Fibroblast of skin of back (primary cell): ENCODE data around the gene APPBP2.
"Not testable (repeated sequence)": the region's sequence is repeated elsewhere in the genome, so short reads cannot be mapped to it uniquely, and the experiment has no call there.

ENCODE experiments used
- DNase-seq: peaks from one replicate; pipeline ENCODE4 v3.0.0-alpha.2; 2013

APPBP2 gene

GRCh38 chr17:60534010-60534555, 8.0 kb upstream of the APPBP2 start:
- no peak for DNase-seq

DNA sequence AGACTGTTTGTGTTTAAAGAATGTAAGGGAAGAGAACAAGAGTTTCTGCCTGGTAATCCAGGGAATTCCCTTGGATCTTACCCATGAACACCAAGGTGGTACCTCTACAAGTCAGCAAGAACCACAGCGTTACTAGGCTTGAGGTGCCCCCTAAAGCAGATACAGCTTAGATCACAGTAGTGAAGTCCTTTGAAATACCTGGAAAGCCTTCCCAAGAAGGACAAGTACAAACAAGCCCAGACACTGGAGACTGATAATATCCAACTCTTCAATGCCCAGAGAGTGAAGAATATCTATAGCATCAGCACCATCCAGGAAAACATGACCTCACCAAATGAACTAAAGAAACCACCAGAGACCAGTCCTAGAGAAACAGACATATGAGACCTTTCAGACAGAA, 3.8 kb upstream of the APPBP2 start:
- DNase-seq, result no peak

- DNase-seq, result no peak
These were observed 2.8 kb upstream of the APPBP2 start for GRCh38 chr17:60528828-60529227.

- no peak for DNase-seq
These were observed 1.7 kb upstream of the APPBP2 start for GRCh38 chr17:60527701-60528100.

- DNase-seq, result peak; percentile 25
These were observed 684 bp upstream of the APPBP2 start for GRCh38 chr17:60526726-60527125.

GRCh38 chr17:60525328-60525684, 736 bp downstream of the APPBP2 start:
- peak; percentile 13 for DNase-seq

DNA sequence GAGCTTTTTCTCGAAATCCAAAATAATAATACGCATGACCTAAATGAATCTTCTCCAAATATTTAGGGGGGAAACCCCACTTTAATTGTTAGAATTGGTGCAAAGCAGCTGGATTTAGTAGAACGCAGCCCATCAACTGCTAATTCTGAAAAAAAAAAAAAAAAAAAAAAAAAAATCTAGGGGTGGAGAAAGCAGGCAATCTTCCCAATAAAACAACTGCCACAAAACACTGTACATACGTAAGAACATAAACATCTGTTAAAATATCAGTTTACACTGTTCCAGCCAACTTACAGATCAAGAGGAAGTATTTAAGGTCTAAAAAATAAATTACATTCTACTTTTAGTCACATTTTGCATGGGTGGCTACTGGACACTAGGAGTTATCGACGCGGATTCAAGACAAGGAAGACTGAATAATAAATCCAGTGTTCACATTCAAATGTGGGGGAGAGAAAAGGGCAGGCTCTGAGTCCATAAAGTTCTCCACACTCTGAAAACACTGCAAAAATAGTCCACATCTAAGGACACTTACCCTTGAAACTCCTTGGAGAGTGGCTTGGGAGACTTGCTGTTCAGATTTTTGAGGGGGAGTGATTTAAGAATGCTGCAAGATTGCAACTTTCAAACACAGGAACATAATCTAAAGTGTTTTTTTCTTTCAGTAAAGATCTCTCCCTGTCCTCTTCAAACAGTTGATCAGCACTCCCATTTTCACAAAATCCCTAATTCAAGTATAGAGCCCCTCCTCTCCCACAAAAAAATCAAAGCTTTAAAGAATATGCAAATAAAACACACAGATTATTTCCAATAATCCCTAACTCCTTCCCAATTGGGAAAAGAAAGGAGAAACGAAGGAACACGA, 1.3 kb downstream of the APPBP2 start:
- peak; percentile 18 for DNase-seq

DNA sequence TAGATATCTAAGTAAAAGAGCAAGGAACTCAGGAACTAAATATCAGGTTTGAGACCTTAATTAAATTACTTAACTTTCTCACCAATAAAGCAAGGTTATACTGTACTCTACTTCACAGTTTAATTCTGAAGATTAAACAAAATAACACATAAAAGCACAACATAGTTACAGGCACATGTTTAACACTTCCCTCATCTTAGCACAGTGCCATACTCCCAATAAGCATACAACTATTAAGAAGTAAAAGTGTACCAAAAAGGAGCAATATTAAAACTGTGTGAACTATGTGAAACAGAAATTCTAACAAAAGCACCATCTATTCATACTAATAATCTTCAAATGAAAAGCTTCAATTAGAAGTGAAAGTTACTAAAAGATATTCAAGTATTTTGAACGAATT, 2.2 kb downstream of the APPBP2 start:
- DNase-seq, result no peak

GRCh38 chr17:60522889-60523626, 3.0 kb downstream of the APPBP2 start:
- no peak for DNase-seq

DNA sequence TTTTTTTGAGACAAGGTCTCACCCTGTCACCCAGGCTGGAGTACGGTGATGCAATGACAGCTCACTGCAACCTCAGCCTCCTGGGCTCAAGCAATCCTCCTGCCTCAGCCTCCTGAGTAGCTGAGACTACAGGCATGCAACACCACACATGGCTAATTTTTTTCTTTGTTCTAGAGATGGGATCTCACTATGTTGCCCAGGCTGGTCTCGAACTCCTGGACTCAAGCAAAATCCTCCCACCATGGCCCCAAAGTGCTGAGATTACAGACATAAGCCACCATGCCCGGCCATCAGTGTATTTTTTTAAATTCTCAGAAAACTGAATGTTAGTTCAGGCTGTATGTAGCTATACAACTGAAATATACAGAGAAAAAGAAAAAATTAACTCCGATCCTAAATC, 6.2 kb downstream of the APPBP2 start:
- no peak for DNase-seq

- DNase-seq, result not testable (repeated sequence)
These were observed 10.4 kb downstream of the APPBP2 start for GRCh38 chr17:60515683-60516082.

DNA sequence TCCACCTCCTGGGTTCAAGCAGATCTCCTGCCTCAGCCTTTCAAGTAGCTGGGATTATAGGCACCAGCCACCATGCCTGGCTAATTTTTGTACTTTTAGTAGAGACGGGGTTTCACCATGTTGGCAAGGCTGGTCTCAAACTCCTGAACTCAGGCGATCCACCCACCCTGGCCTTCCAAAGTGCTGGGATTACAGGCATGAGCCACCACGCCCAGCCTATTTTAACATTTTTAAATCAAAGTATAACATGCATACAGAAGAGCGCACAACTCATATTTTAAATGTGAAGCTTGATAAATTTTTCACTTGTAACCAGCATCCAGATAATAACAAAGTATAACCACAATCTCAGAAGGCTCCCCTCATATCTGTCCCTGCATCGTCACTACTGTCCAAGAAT, 10.8 kb downstream of the APPBP2 start:
- DNase-seq, result not testable (repeated sequence)

GRCh38 chr17:60514500-60514899, 11.5 kb downstream of the APPBP2 start:
- no peak for DNase-seq

- no peak for DNase-seq
These were observed 12.0 kb downstream of the APPBP2 start for GRCh38 chr17:60514053-60514452.

- no peak for DNase-seq
These were observed 13.0 kb downstream of the APPBP2 start for GRCh38 chr17:60513014-60513413.

DNA sequence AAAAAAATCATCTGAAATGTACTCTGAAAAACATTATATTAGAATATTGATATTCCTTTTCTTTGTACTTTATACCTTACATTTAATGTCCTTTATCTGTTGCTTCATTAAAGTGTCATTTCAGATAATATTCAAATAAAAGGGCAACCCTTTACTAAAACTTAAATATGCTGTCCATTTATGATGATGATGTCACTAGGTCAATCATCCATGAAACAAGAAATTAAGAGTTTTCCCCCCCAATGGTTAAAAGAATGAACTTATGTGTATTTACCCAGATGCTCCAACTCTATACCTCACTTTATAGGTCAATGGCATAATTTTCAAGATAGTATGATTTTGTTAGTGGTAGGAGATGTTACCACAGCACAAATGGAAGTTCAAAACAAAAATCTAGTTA, 15.3 kb downstream of the APPBP2 start:
- DNase-seq, result no peak

DNA sequence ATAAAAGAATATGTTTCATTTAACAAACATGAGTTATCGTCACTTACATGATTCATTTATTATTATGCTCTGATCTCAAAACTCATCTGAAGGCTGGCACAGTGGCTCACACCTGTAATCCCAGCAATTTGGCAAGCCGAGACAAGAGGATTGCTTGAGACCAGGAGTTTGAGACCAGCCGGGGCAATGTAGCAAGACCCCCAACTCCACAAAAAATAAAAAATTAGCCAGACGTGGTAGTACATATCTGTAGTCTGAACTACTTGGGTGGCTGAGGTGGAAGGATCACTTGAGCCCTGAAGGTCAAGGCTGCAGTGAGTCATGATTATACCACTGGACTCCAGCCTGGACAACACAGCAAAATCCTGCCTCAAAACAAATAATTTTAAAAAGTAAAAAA, 16.0 kb downstream of the APPBP2 start:
- DNase-seq, result no peak

GRCh38 chr17:60508384-60508980, 17.6 kb downstream of the APPBP2 start:
- DNase-seq, result no peak

DNA sequence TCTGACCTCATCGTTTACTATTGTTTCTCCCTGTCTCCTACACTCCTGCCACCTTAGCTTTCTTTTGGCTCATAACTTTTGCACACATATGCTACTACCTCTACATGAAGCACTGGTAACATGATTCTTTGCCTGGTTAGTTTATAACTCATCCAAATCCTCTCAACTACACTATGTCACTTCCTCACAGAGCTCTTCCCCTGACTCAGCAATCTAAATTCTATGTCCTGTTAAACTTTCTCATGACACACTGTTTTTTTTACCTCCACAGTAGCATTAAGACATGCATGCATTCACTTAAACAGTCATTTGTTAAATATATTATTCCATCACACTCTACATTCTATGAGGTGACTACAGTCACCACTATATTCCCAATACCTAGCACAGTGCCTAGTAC, 19.7 kb downstream of the APPBP2 start:
- peak; percentile 96 for DNase-seq

GRCh38 chr17:60502145-60502544, 23.9 kb downstream of the APPBP2 start:
- DNase-seq, result no peak

DNA sequence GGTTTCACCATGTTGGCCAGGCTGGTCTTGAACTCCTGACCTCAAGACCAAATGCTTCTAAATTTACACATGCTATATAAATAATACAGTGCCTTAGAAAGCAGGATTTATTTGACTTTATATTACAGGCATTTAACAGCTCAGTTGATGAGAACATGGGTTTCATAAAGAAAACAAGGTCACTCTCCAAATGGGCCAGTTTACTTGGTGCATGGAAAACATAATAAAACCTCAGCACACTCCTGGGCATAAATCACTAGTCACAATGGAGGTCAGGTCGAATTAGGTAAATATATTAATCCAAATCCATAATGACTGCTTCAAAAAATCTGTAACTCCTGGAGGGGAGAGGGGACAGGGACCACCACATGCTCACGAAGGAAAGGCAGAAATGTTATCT, 24.5 kb downstream of the APPBP2 start:
- DNase-seq, result no peak

GRCh38 chr17:60496041-60496440, 30.0 kb downstream of the APPBP2 start:
- no peak for DNase-seq

DNA sequence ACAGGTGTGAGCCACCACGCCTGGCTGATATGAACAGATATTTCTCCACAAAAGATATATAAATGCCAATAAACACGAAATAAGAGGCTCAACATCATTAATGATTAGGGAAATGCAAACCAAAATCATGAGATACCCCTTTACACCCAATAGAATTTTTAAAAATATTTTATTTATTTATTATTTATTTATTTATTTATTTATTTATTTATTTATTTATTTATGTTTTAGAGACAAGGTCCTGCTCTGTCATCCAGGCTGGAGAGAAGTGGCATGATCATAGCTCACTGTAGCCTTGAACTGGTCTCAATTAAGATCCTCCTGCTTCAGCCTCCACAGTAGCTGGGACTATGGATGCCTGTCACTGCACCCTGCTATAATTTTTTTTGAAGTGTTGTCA, 30.8 kb downstream of the APPBP2 start:
- DNase-seq, result no peak
